CD4-positive, alpha-beta T cell treated with Interleukin-6 for 4 hours (primary cell): ENCODE data around the gene SLC24A3.

Experiments used
- DNase-seq: peaks from one replicate; pipeline ENCODE4 v3.0.0-alpha.2; 2020; ENCODE audit warnings: mixed read lengths

Gene SLC24A3

GRCh38 chr20:19693508-19693907 is 481.1 kb downstream of the SLC24A3 start:
- DNase-seq: no peak

- no peak for DNase-seq
Observed at GRCh38 chr20:19695081-19695480, 482.6 kb downstream of the SLC24A3 start.

- no peak for DNase-seq
Observed at GRCh38 chr20:19696620-19697019, 484.2 kb downstream of the SLC24A3 start.

- no peak for DNase-seq
Observed at GRCh38 chr20:19697415-19697814, 485.0 kb downstream of the SLC24A3 start.

GRCh38 chr20:19699180-19699971 is 486.9 kb downstream of the SLC24A3 start:
- no peak for DNase-seq

- DNase-seq: no peak
Observed at GRCh38 chr20:19701429-19701828, 489.0 kb downstream of the SLC24A3 start.

- DNase-seq: no peak
Observed at GRCh38 chr20:19706463-19706862, 494.0 kb downstream of the SLC24A3 start.

- DNase-seq: no peak
Observed at GRCh38 chr20:19709635-19710335, 497.3 kb downstream of the SLC24A3 start.

- DNase-seq: no peak
Observed at GRCh38 chr20:19710336-19711120, 498.1 kb downstream of the SLC24A3 start.

- no peak for DNase-seq
Observed at GRCh38 chr20:19711126-19711525, 498.7 kb downstream of the SLC24A3 start.

- no peak for DNase-seq
Observed at GRCh38 chr20:19712721-19713260, 500.3 kb downstream of the SLC24A3 start.

- DNase-seq: no peak
Observed at GRCh38 chr20:19713822-19714578, 501.6 kb downstream of the SLC24A3 start.

- DNase-seq: no peak
Observed at GRCh38 chr20:19714579-19714840, 502.1 kb downstream of the SLC24A3 start.

- no peak for DNase-seq
Observed at GRCh38 chr20:19715986-19716385, 503.5 kb downstream of the SLC24A3 start.

- no peak for DNase-seq
Observed at GRCh38 chr20:19718880-19719279, 506.4 kb downstream of the SLC24A3 start.

GRCh38 chr20:19720991-19721390 is 508.5 kb downstream of the SLC24A3 start:
- DNase-seq: no peak

GRCh38 chr20:19723051-19723450 is 510.6 kb downstream of the SLC24A3 start:
- no peak for DNase-seq

GRCh38 chr20:19723813-19724430 is 511.5 kb downstream of the SLC24A3 start:
- no peak for DNase-seq

GRCh38 chr20:19725373-19725772 is 512.9 kb downstream of the SLC24A3 start:
- DNase-seq: no peak

GRCh38 chr20:19725814-19726525 is 513.5 kb downstream of the SLC24A3 start:
- no peak for DNase-seq

- DNase-seq: no peak
Observed at GRCh38 chr20:19727251-19727847, 514.9 kb downstream of the SLC24A3 start.
